H1 (cell line): ENCODE measurements around the gene GRSF1. TPM values are rescaled to one million over a fixed set of nuclear protein-coding genes. Genes with fewer than 3 reads are reported as not detected.

ENCODE experiments used
- CTCF ChIA-PET: fragments of 300-600 bp; sonication (Branson Sonifier 250); formaldehyde crosslinking; loops from one replicate; lab custom pipeline; 2021; ENCODE audit not compliant: partially characterized antibody; lab: Charles Lee
- POLR2A ChIA-PET: fragments of 300-600 bp; sonication (Branson Sonifier 250); formaldehyde crosslinking; loops from one replicate; lab custom pipeline; 2021; ENCODE audit warnings: inconsistent platforms; ENCODE audit not compliant: partially characterized antibody; lab: Charles Lee
- DNase-seq, 2 experiments: peaks; one replicate each; pipeline versions ENCODE4 v3.0.0 to v3.0.0-alpha.2; 2010 to 2022; ENCODE audit warnings: low spot score in 2 of 2, low read depth in 1 of 2, mixed read lengths in 1 of 2
- FAIRE-seq: peaks from 2 replicates; lab custom pipeline; 2011; peaks lifted over from hg19 to GRCh38; lab: Jason Lieb, UNC
- H2AFZ ChIP-seq: 2 replicates; pipeline ENCODE4 v1.8.1; 2012; ENCODE audit warnings: low read length, inconsistent platforms
- H2AK5ac ChIP-seq: 2 replicates; pipeline ENCODE4 v1.6.1; 2013; ENCODE audit warnings: low read depth, low read length
- H2BK120ac ChIP-seq: replicated peaks from 2 replicates; pipeline ENCODE3; 2013; ENCODE audit warnings: low read depth, low read length, inconsistent platforms
- H2BK12ac ChIP-seq: 2 replicates; pipeline ENCODE4 v1.6.1; 2013; ENCODE audit warnings: low read depth, low read length
- H2BK15ac ChIP-seq: 2 replicates; pipeline ENCODE4 v1.6.1; 2013; ENCODE audit warnings: low read length
- H2BK20ac ChIP-seq: 2 replicates; pipeline ENCODE4 v1.6.1; 2013; ENCODE audit warnings: low read length
- H2BK5ac ChIP-seq: 2 replicates; pipeline ENCODE4 v1.6.1; 2013; ENCODE audit warnings: low read depth, low read length
- H3K14ac ChIP-seq: 2 replicates; pipeline ENCODE4 v1.6.1; 2013; ENCODE audit warnings: inconsistent platforms; ENCODE audit not compliant: insufficient read length
- H3K18ac ChIP-seq: 2 replicates; pipeline ENCODE4 v1.6.1; 2013; ENCODE audit warnings: low read length; ENCODE audit errors: extremely low read depth
- H3K23ac ChIP-seq: 2 replicates; pipeline ENCODE4 v1.6.1; 2013; ENCODE audit warnings: inconsistent platforms; ENCODE audit not compliant: insufficient read length
- H3K23me2 ChIP-seq: 2 replicates; pipeline ENCODE4 v1.6.1; 2013; ENCODE audit warnings: low read depth, low read length
- H3K27ac ChIP-seq: 2 replicates; pipeline ENCODE4 v1.6.1; 2011; ENCODE audit warnings: low read depth, low read length, inconsistent platforms
- H3K27me3 ChIP-seq, 4 experiments: replicated peaks in 1 of 4; 1 replicate in 1 of 4; 2 replicates in 3 of 4; pipeline versions ENCODE4 v1.6.1 to v1.8.1; 2011 to 2013; ENCODE audit warnings: low read length in 3 of 4, mild to moderate bottlenecking in 3 of 4, inconsistent platforms in 2 of 4, mixed read lengths in 2 of 4, moderate library complexity in 1 of 4; ENCODE audit not compliant: control insufficient read depth in 3 of 4, insufficient read depth in 3 of 4; ENCODE audit errors: extremely low read depth in 1 of 4
- H3K36me3 ChIP-seq, 4 experiments: 2 replicates each; pipeline versions ENCODE4 v1.6.1 to v1.8.1; 2011 to 2013; ENCODE audit warnings: mild to moderate bottlenecking in 4 of 4, low read length in 3 of 4, moderate library complexity in 2 of 4, control low read depth in 1 of 4, inconsistent platforms in 1 of 4; ENCODE audit not compliant: insufficient read depth in 4 of 4, control insufficient read depth in 2 of 4
- H3K4ac ChIP-seq: replicated peaks from 2 replicates; pipeline ENCODE3; 2013; ENCODE audit warnings: low read length, low read depth, mixed read lengths, inconsistent platforms; ENCODE audit not compliant: insufficient read length
- H3K4me1 ChIP-seq, 4 experiments: replicated peaks in 1 of 4; 1 replicate in 1 of 4; 2 replicates in 3 of 4; pipeline versions ENCODE4 v1.6.1 to v1.8.1; 2011 to 2013; ENCODE audit warnings: low read length in 3 of 4, inconsistent platforms in 2 of 4, mixed read lengths in 1 of 4; ENCODE audit not compliant: insufficient read depth in 4 of 4, control insufficient read depth in 3 of 4
- H3K4me2 ChIP-seq, 2 experiments: 2 replicates each; pipeline versions ENCODE4 v1.6.1 to v1.8.1; 2011 to 2013; ENCODE audit warnings: low read depth in 2 of 2, low read length in 2 of 2, control low read depth in 1 of 2, inconsistent platforms in 1 of 2, mild to moderate bottlenecking in 1 of 2; ENCODE audit not compliant: insufficient read depth in 1 of 2
- H3K4me3 ChIP-seq, 4 experiments: fragments of 200-600, 300-600 bp in 1 of 4; sonication (generic), shearing (Covaris generic), sonication (Bioruptor Twin) in 1 of 4; 2 replicates each; pipeline versions ENCODE4 v1.5.1 to v1.8.1; 2011 to 2016; ENCODE audit warnings: low read length in 4 of 4, low read depth in 3 of 4, control low read depth in 2 of 4, inconsistent platforms in 2 of 4, mild to moderate bottlenecking in 2 of 4, mixed read lengths in 1 of 4, moderate library complexity in 1 of 4; ENCODE audit not compliant: insufficient read depth in 2 of 4; ENCODE audit errors: extremely low read depth in 1 of 4
- H3K56ac ChIP-seq: replicated peaks from 2 replicates; pipeline ENCODE3; 2013; ENCODE audit warnings: low read depth, mild to moderate bottlenecking, mixed read lengths, low read length, inconsistent platforms; ENCODE audit not compliant: insufficient read length
- H3K79me1 ChIP-seq: 2 replicates; pipeline ENCODE4 v1.6.1; 2013; ENCODE audit warnings: low read depth, low read length, control low read depth
- H3K79me2 ChIP-seq, 2 experiments: 2 replicates each; pipeline versions ENCODE4 v1.6.1 to v1.8.1; 2012 to 2013; ENCODE audit warnings: low read length in 2 of 2, mild to moderate bottlenecking in 2 of 2, inconsistent platforms in 1 of 2; ENCODE audit not compliant: insufficient read depth in 2 of 2, control insufficient read depth in 1 of 2
- H3K9ac ChIP-seq, 4 experiments: replicated peaks in 1 of 4; 1 replicate in 1 of 4; 2 replicates in 3 of 4; pipeline versions ENCODE4 v1.6.1 to v1.8.1; 2011 to 2013; ENCODE audit warnings: low read depth in 3 of 4, low read length in 3 of 4, control low read depth in 2 of 4, mild to moderate bottlenecking in 2 of 4, moderate library complexity in 2 of 4, inconsistent platforms in 1 of 4; ENCODE audit errors: extremely low read depth in 1 of 4
- H3K9me3 ChIP-seq, 2 experiments: 2 replicates each; pipeline versions ENCODE4 v1.6.1 to v1.8.1; 2012 to 2013; ENCODE audit warnings: mild to moderate bottlenecking in 2 of 2, moderate library complexity in 2 of 2, control low read depth in 1 of 2, inconsistent platforms in 1 of 2, low read depth in 1 of 2, low read length in 1 of 2, mixed read lengths in 1 of 2; ENCODE audit not compliant: insufficient read depth in 2 of 2
- H4K20me1 ChIP-seq, 2 experiments: replicated peaks in 1 of 2; 2 replicates each; pipeline versions ENCODE3 to v1.8.1; 2011 to 2013; ENCODE audit warnings: inconsistent platforms in 2 of 2, low read length in 2 of 2, mild to moderate bottlenecking in 1 of 2; ENCODE audit not compliant: insufficient read depth in 2 of 2, control insufficient read depth in 1 of 2
- H4K5ac ChIP-seq: 2 replicates; pipeline ENCODE4 v1.6.1; 2013; ENCODE audit warnings: low read length, low read depth, mixed read lengths, inconsistent platforms; ENCODE audit not compliant: insufficient read length
- H4K8ac ChIP-seq: 2 replicates; pipeline ENCODE4 v1.8.0; 2013; ENCODE audit warnings: mild to moderate bottlenecking, moderate library complexity, low read length, inconsistent platforms; ENCODE audit not compliant: insufficient read depth; ENCODE audit errors: extremely low read depth
- H4K91ac ChIP-seq: replicated peaks from 2 replicates; pipeline ENCODE3; 2013; ENCODE audit warnings: low read length, mixed read lengths, inconsistent platforms; ENCODE audit not compliant: insufficient read length
- KDM4A ChIP-seq: IDR thresholded peaks from one replicate; pipeline ENCODE4 v1.7.1; 2012; ENCODE audit warnings: low read depth, mild to moderate bottlenecking, moderate library complexity, low read length, inconsistent platforms; ENCODE audit not compliant: severe bottlenecking
- RFX5 ChIP-seq: IDR thresholded peaks from 2 replicates; pipeline ENCODE4 v1.6.1; 2011; ENCODE audit warnings: low read depth, low read length, improper control_type of control experiment, borderline replicate concordance
- USF2 ChIP-seq: IDR thresholded peaks from 2 replicates; pipeline ENCODE4 v1.6.1; 2011; ENCODE audit warnings: low read length, improper control_type of control experiment
- ZNF274 ChIP-seq: IDR thresholded peaks from 2 replicates; pipeline ENCODE4 v1.7.0; 2012; ENCODE audit warnings: low read length, borderline replicate concordance; ENCODE audit errors: extremely low read depth
- WGBS, 2 experiments: shearing (Covaris generic) in 1 of 2; methylation state at CpG; one replicate each; pipeline versions ENCODE4 v1.1.6 to v1.1.7; 2013 to 2015; ENCODE audit warnings: low lambda C conversion rate in 2 of 2, mixed read lengths in 2 of 2, inconsistent platforms in 1 of 2, low coverage in 1 of 2, missing lambda C conversion rate in 1 of 2; ENCODE audit not compliant: insufficient replicate concordance in 2 of 2, insufficient coverage in 1 of 2, insufficient read length in 1 of 2; ENCODE audit errors: extremely low coverage in 1 of 2, missing lambda C conversion rate in 1 of 2; 5-methylcytosine and 5-hydroxymethylcytosine counted together
- polyA plus RNA-seq, 7 experiments: library from polyadenylated mRNA; depleted of rRNA in 3 of 7; stranded (reverse) in 5 of 7; unstranded in 2 of 7; fragments of >200 nt in 5 of 7; fragments of 200-250 nt in 2 of 7; gene quantifications; 1 replicate in 5 of 7; 2 replicates in 1 of 7; 4 replicates in 1 of 7; pipeline versions ENCODE4 v1.2.1 to v1.2.3, GENCODE V29; 2011 to 2013; ENCODE audit warnings: missing spikeins in 2 of 7, mixed read lengths in 2 of 7
- total RNA-seq: library from RNA; stranded (reverse); fragmentation: NEBNext Ultra II Directional; extraction: Animal tissue kit (Norgen Biotek cat#: 25700); gene quantifications from 2 replicates; pipeline ENCODE4 v1.2.1, GENCODE V29; 2021

Gene GRSF1
- total and polyA plus RNA-seq, 2 of the 8 experiments (the other 6 are each of a cell fraction or from before 2014, with no cell fraction given): 44.3 to 112 TPM

- Histone ChIP-seq H4K91ac (no peak overlapping the region), H3K4me1 (0 out of 7 replicates have a peak, but pooled peaks cover 0 to under 1% (median 0%) of the 10 kb centered on the region in 4 experiments), H4K20me1 (peaks cover 4 to 6% of the 10 kb centered on the region in 2 experiments), H2BK12ac (no peak overlapping the region), H3K23me2 (no peaks in the 10 kb centered on the region), H3K79me1 (no peaks in the 10 kb centered on the region; the same call in 1 of the 2 replicates), H2AK5ac (no peak overlapping the region), H3K18ac (no peak overlapping the region), H4K5ac (no peak overlapping the region), H3K23ac (no peak overlapping the region), H2AFZ (no peak overlapping the region), H3K9ac (no peak overlapping the region), H3K36me3 (peaks cover 23 to 87% (median 50%) of the 10 kb centered on the region in 4 experiments; a peak in 7 of 8 replicates), H3K9me3 (no peaks in the 10 kb centered on the region), H2BK15ac (no peak overlapping the region), H4K8ac (no peak overlapping the region), H3K4me3 (no peak overlapping the region), H3K27ac (no peak overlapping the region), H3K14ac (no peak overlapping the region), H3K56ac (no peak overlapping the region), H2BK120ac (no peak overlapping the region), H3K4me2 (no peak overlapping the region), H3K27me3 (no peaks in the 10 kb centered on the region), H3K4ac (no peak overlapping the region), H2BK20ac (no peak overlapping the region), H3K79me2 (peaks cover 0 to 28% of the 10 kb centered on the region in 2 experiments; a peak in 3 of 4 replicates), H2BK5ac (no peak overlapping the region)
- ChIA-PET CTCF (interaction anchor here (0.5 to 0.7 kb wide), 2 partner anchors 114 to 204 kb away, joined by 3 read pairs; no protein-coding TSS in a partner anchor), POLR2A (interaction anchor here (0.6 kb wide), 2 partner anchors 118 to 141 kb away, joined by 3 to 4 read pairs; no protein-coding TSS in a partner anchor)
- DNase-seq (no peak), FAIRE-seq (no peak)
- 88% methylated on average over 4 of the region's 4 CpGs; no CpG with 5 or more reads in 1 of the 2 experiments for WGBS, 2 experiments
- no peak for TF ChIP-seq RFX5
- no peak for TF ChIP-seq KDM4A
- TF ChIP-seq USF2: no peak
- no peak for TF ChIP-seq ZNF274
Measured at GRCh38 chr4:70831293-70831692, 8.4 kb downstream of the GRSF1 start.
